GM10248 (cell line): ENCODE data around the gene GFI1B.

Experiments used
- CTCF ChIA-PET: fragments of 300-600 bp; sonication (Branson Sonifier 250); formaldehyde crosslinking; extraction: SDS; loops from one replicate; lab custom pipeline; 2021; ENCODE audit warnings: antibody characterized with exemption; lab: Yijun Ruan, JAX
- POLR2A ChIA-PET: fragments of 350-650 bp; sonication (Branson Sonifier 250); formaldehyde crosslinking; extraction: SDS; loops from one replicate; lab custom pipeline; 2020; ENCODE audit warnings: antibody characterized with exemption; lab: Yijun Ruan, JAX
- DNase-seq: peaks from one replicate; pipeline ENCODE4 v3.0.0; 2012; ENCODE audit errors: extremely low spot score
- CTCF ChIP-seq: IDR thresholded peaks from 2 replicates; pipeline ENCODE4 v1.5.1; 2012; ENCODE audit warnings: mild to moderate bottlenecking, low read depth; ENCODE audit errors: extremely low read depth, missing control alignments, control extremely low read depth

Gene GFI1B

GRCh38 chr9:132943651-132944293 is 34.7 kb upstream of the GFI1B start:
- ChIA-PET CTCF (interaction anchor here (1.3 to 3.6 kb wide), 2 partner anchors 78 to 175 kb away, joined by 3 to 13 read pairs; no protein-coding TSS in a partner anchor), POLR2A (no interaction called here)
- no peak for TF ChIP-seq CTCF
- no peak for DNase-seq

- TF ChIP-seq CTCF: no peak
- ChIA-PET POLR2A (no interaction called here), CTCF (interaction anchor here (0.7 to 3.6 kb wide), 6 partner anchors 9 to 175 kb away, joined by 3 to 13 read pairs (median 4); no protein-coding TSS in a partner anchor)
- DNase-seq: peak; percentile 96
Measured at GRCh38 chr9:132944294-132945185, 34.0 kb upstream of the GFI1B start, which contains the start of gene TSC1. TSS of gene TSC1 (minus strand) at chr9:132944616. CDS start at chr9:132928872, 15,744 bp downstream.

- TF ChIP-seq CTCF: no peak
- ChIA-PET CTCF (interaction anchor here (0.7 to 2.0 kb wide), 9 partner anchors 9 to 176 kb away, joined by 3 to 8 read pairs (median 3); no protein-coding TSS in a partner anchor), POLR2A (no interaction called here)
- DNase-seq: no peak
Measured at GRCh38 chr9:132945186-132946130, 33.0 kb upstream of the GFI1B start.

GRCh38 chr9:132946211-132946610 is 32.3 kb upstream of the GFI1B start:
- DNase-seq: no peak
- POLR2A ChIA-PET: no interaction called here
- CTCF ChIA-PET: interaction anchor here (1.3 to 2.0 kb wide), 5 partner anchors 12 to 97 kb away, joined by 3 to 8 read pairs (median 5); no protein-coding TSS in a partner anchor
- no peak for TF ChIP-seq CTCF

GRCh38 chr9:132946631-132947295 is 31.7 kb upstream of the GFI1B start:
- DNase-seq: no peak
- ChIA-PET POLR2A (no interaction called here), CTCF (interaction anchor here (0.8 to 2.0 kb wide), 6 partner anchors 8 to 98 kb away, joined by 3 to 8 read pairs (median 4); no protein-coding TSS in a partner anchor)
- no peak for TF ChIP-seq CTCF
